Activated T-cell treated with anti-CD3 and anti-CD28 coated beads, Interleukin-2, amount 50 U/mL, for 24 hours (primary cell): Measurements from ENCODE around the gene ZDHHC19.
A peak's percentile ranks its signal among the peaks of the same experiment; 100 is the strongest.

Experiments used
- DNase-seq: peaks from one replicate; pipeline ENCODE4 v3.0.0-alpha.2; 2020
- H3K27ac Mint-ChIP-seq: 2 replicates; pipeline ENCODE4 v1.8.0; 2020; ENCODE audit warnings: mild to moderate bottlenecking, mixed read lengths
- H3K27me3 Mint-ChIP-seq: 2 replicates; pipeline ENCODE4 v1.8.0; 2020; ENCODE audit warnings: mixed read lengths
- H3K36me3 Mint-ChIP-seq: 2 replicates; pipeline ENCODE4 v1.8.0; 2020; ENCODE audit warnings: low read depth, mixed read lengths
- H3K4me1 Mint-ChIP-seq: 2 replicates; pipeline ENCODE4 v1.8.0; 2020; ENCODE audit warnings: low read depth, mixed read lengths
- H3K4me3 Mint-ChIP-seq: 2 replicates; pipeline ENCODE4 v1.8.0; 2020; ENCODE audit warnings: mild to moderate bottlenecking, moderate library complexity, mixed read lengths
- H3K9me3 Mint-ChIP-seq: 2 replicates; pipeline ENCODE4 v1.8.0; 2020; ENCODE audit warnings: mixed read lengths

Gene ZDHHC19

DNA sequence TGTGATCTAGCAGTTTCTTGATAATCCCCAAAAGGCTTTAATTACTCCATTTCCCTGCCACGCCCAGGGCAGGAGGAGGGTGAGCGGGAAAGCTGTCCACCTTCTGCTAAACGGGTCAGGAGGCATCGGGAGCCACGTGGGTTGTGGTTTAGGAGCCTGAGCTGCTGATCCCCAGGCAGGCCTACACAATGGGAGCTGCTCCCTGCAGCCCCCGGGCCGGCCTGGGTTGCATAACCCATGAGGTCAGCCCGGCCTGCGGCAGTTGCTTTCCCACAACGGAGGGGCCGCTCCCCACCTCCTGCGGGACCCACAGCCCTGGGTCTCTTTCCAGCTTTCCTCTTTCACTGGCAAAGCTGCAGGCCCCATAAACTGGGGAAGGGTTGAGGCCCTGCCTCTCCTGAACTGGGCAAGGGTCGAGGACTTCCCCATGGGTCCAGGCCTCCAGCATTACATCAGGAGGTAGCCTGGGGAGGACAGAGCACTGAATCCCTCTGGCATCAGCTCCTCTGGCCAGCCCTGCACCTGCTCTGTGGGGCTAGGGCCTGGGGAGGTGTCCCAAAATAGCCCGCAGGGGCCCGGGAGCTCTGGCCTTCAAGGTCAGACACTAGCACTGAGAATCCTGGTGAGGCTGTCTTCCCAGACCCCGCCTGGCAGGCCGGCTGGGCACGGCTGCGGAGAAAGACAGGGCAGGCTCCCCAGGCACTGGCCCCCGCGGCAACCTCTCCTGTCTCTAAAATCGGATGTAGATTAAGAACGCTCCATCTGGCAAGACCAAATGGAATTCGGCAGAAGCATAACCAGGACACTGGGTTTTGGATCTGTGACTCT lies 47.3 kb downstream of the ZDHHC19 start:
- no peaks in the 10 kb centered on the region for H3K27me3 Mint-ChIP-seq
- no peak overlapping the region for H3K27ac Mint-ChIP-seq
- H3K4me3 Mint-ChIP-seq: no peak overlapping the region
- DNase-seq: no peak
- H3K36me3 Mint-ChIP-seq: no peaks in the 10 kb centered on the region
- H3K4me1 Mint-ChIP-seq: peaks cover 28% of the 10 kb centered on the region
- no peaks in the 10 kb centered on the region for H3K9me3 Mint-ChIP-seq

DNA sequence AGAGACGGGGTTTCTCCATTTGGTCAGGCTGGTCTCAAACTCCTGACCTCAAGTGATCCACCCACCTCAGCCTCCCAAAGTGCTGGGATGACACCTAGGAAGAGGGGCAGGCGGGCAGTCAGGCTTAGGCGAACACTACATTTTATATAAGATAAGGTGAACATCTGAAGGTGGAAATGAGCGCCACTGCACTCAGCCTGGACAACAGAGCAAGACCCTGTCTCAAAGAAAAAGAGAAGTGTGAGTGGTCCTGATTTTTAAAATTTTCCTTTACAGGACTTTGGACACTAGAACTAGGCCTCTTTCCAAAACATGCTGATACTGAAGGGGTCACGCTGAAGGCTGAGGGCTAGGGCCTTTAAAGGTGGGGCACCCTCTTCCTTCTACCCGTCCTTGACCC lies 48.0 kb downstream of the ZDHHC19 start:
- H3K27ac Mint-ChIP-seq: no peak overlapping the region
- H3K4me1 Mint-ChIP-seq: peaks cover 28% of the 10 kb centered on the region
- no peaks in the 10 kb centered on the region for H3K9me3 Mint-ChIP-seq
- H3K36me3 Mint-ChIP-seq: no peaks in the 10 kb centered on the region
- H3K4me3 Mint-ChIP-seq: no peak overlapping the region
- no peaks in the 10 kb centered on the region for H3K27me3 Mint-ChIP-seq
- DNase-seq: no peak

DNA sequence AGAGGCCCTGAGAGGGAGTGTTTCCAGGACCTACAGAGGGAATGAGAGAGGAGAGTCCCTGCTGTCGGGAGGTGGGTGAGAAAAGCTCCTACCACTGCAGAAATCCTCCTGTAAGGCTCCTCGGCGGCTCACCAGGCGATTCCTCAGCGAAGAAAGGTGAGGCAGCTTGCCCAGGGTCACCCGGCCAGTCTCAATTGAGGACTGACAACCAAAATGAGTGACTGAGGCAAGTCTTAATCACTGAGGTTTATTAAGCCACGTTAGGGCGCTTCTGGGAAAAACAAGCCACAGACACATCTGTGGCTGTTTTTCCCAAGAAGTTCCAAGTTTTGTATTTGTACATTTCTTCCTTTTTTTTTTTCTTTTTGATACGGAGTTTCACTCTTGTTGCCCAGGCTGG lies 48.5 kb downstream of the ZDHHC19 start:
- Mint-ChIP-seq H3K4me1 (peaks cover 26% of the 10 kb centered on the region), H3K36me3 (no peaks in the 10 kb centered on the region), H3K9me3 (no peaks in the 10 kb centered on the region), H3K27ac (no peak overlapping the region), H3K4me3 (no peak overlapping the region), H3K27me3 (no peaks in the 10 kb centered on the region)
- DNase-seq: no peak

DNA sequence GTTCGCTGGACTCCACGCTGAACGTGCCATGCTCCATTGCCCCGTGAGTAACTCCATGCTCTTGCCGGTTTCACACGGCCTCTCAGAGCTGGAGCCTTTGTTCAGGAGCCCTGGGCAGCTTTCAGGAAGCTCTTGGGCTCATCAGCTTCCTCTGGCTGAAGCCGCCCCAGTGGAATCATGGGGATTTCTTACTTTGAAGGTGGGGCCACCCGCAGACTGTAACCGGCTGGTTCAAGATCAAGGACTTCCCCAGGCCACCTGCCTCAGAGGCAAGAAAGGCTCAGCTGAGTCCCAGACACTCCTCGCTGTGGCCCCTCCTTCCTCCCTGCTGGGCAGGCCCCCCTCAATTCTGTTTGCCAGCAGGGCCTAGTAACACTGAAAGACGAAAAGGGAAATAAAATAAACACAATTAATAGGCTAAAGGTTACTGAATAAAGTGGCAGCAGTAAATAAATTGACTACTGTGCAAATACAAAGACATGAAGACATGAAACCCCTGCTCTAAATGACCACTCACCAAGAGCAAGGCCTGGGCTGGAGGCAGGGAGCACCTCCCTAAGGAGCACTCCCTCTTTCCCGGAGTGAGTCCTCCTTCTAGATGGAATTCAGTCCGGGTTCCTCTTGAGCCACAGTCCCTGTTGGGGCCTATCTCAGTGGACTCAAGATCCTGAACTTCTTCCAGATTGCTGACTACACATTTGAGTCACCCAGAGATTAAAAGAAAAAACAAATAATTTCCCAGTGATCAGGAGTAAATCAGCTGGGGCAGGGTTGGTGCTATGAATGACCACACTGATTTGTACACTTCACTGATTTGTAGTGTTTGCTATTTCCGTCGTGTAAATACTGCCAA lies 51.0 kb downstream of the ZDHHC19 start:
- Mint-ChIP-seq H3K27me3 (no peaks in the 10 kb centered on the region), H3K4me3 (no peak overlapping the region), H3K4me1 (peaks cover 13% of the 10 kb centered on the region), H3K9me3 (no peaks in the 10 kb centered on the region), H3K36me3 (no peaks in the 10 kb centered on the region), H3K27ac (no peak overlapping the region)
- peak; percentile 43 for DNase-seq

DNA sequence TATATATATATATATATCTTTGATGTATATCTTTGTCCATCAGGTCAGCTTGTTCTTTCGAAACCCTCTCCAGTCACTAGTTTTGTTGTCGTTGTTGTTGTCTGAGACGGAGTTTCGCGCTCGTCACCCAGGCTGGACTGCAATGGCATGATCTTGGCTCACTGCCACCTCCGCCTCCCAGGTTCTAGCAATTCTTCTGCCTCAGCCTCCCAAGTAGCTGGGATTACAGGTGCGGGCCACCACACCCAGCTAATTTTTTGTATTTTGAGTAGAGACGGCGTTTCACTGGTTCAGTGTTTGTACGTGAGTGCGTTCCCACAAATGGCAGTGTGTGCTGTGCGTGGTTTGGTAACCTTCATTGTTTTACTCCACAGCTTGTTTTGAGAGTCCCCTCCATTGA lies 51.7 kb downstream of the ZDHHC19 start:
- no peak overlapping the region for H3K27ac Mint-ChIP-seq
- H3K27me3 Mint-ChIP-seq: no peaks in the 10 kb centered on the region
- H3K4me3 Mint-ChIP-seq: no peak overlapping the region
- peaks cover 13% of the 10 kb centered on the region for H3K4me1 Mint-ChIP-seq
- no peaks in the 10 kb centered on the region for H3K36me3 Mint-ChIP-seq
- no peak for DNase-seq
- H3K9me3 Mint-ChIP-seq: no peaks in the 10 kb centered on the region

DNA sequence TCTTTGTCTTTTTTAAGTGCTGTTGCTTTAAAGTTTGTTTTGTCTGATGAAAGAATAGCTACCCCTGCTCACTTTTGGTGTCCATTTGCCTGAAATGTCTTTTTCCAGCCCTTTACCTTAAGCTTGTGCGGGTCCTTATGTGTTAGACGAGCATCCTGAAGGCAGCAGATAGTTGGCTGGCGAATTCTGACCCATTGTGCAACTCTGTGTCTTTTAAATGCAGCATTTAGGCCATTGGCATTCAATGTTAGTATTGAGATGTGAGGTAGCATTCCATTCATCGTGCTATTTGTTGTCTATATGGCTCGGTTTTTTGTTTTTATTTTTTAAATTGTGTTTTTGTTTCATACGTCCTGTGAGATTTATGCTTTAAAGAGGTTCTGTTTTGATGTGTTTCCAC lies 55.0 kb downstream of the ZDHHC19 start:
- H3K9me3 Mint-ChIP-seq: no peaks in the 10 kb centered on the region
- no peaks in the 10 kb centered on the region for H3K36me3 Mint-ChIP-seq
- no peak for DNase-seq
- no peak overlapping the region for H3K27ac Mint-ChIP-seq
- H3K4me3 Mint-ChIP-seq: no peak overlapping the region
- H3K27me3 Mint-ChIP-seq: no peaks in the 10 kb centered on the region
- H3K4me1 Mint-ChIP-seq: peaks cover 11% of the 10 kb centered on the region

DNA sequence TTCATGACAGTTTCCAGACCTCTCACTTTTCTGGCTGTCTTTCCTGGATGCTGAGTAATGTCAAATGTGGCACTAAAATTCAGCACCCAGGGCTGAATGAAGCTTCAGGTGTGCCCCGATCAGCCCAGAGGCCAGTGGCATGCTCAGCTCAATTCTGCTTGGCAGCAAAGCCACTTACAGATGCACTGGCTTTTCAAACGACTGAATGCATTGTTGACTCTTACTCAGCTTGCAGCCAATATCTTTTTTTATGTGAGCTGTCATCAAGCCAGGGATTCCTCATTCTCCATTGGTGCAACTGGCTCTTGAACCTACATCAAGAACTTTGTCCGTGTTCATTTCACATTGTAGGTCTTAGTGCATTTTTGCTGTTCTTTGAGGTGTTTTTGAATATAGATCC lies 60.7 kb downstream of the ZDHHC19 start:
- Mint-ChIP-seq H3K4me1 (no peaks in the 10 kb centered on the region), H3K9me3 (peaks cover 5% of the 10 kb centered on the region), H3K27ac (no peak overlapping the region), H3K4me3 (no peak overlapping the region), H3K36me3 (no peaks in the 10 kb centered on the region), H3K27me3 (no peaks in the 10 kb centered on the region)
- no peak for DNase-seq

DNA sequence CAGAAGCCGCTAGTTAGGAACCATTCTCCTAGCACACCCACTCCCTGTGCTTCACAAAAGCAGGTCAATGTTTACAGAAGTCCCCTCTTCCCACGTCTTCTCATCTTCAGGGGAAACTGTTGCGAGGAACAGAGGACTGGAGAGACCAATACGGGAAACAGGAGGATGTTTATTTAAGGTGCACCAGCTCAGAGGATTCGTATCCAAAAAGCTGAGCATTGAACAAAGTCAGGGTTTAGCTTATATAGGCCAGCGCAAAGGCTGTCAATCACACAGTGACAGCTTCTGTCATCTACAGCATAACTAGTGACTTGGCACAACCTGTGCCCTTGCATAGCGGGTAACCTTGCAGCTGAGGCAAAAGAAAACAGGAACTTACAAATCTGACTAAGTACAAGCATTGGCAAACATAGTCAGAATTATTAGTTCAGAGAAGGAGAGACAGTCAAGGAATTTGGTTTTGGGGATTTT lies 61.3 kb downstream of the ZDHHC19 start:
- no peak for DNase-seq
- Mint-ChIP-seq H3K27ac (no peak overlapping the region), H3K27me3 (no peaks in the 10 kb centered on the region), H3K9me3 (peaks cover 5% of the 10 kb centered on the region), H3K4me1 (no peaks in the 10 kb centered on the region), H3K4me3 (no peak overlapping the region), H3K36me3 (no peaks in the 10 kb centered on the region)

DNA sequence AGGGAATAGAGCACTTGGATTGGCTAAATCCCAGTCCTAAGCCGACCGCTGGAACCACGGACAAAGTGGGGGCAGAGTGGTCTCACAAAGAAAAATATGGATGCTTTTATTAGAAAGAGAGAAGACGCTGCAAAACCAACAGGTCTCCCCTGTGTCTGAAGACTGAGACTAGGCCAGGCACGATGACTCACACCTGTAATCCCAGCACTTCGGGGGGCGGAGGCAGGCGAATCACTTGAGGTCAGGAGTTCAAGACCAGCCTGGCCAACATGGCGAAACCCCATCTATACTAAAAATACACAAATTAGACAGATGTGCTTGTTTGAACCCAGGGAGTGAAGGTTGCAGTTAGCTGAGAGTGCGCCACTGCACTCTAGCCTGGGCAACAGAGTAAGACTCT lies 61.8 kb downstream of the ZDHHC19 start:
- peaks cover 5% of the 10 kb centered on the region for H3K9me3 Mint-ChIP-seq
- H3K27ac Mint-ChIP-seq: no peak overlapping the region
- no peaks in the 10 kb centered on the region for H3K27me3 Mint-ChIP-seq
- H3K36me3 Mint-ChIP-seq: no peaks in the 10 kb centered on the region
- no peak for DNase-seq
- H3K4me3 Mint-ChIP-seq: no peak overlapping the region
- H3K4me1 Mint-ChIP-seq: no peaks in the 10 kb centered on the region
